Neutrophil (primary cell): ENCODE measurements around the gene METRNL.

Source experiments
- H3K27ac ChIP-seq: fragments of 200-600 bp; sonication (generic); 2 replicates; pipeline ENCODE4 v1.5.1; 2016; ENCODE audit warnings: mild to moderate bottlenecking, moderate library complexity
- H3K27me3 ChIP-seq: fragments of 200-600 bp; sonication (generic); 2 replicates; pipeline ENCODE4 v1.6.0; 2016; ENCODE audit warnings: mild to moderate bottlenecking
- H3K36me3 ChIP-seq: fragments of 200-600 bp; sonication (generic); 2 replicates; pipeline ENCODE4 v1.5.1; 2017
- H3K4me1 ChIP-seq, 2 experiments: fragments of 200-600 bp in 1 of 2; sonication (generic) in 1 of 2; 1 replicate in 1 of 2; 2 replicates in 1 of 2; pipeline versions ENCODE4 v1.5.1 to v1.6.1; 2013 to 2016; ENCODE audit warnings: low read depth in 1 of 2, low read length in 1 of 2, mild to moderate bottlenecking in 1 of 2, moderate library complexity in 1 of 2; ENCODE audit not compliant: control insufficient read depth in 1 of 2, insufficient read depth in 1 of 2
- H3K4me3 ChIP-seq, 2 experiments: fragments of 200-600 bp in 1 of 2; sonication (generic) in 1 of 2; 1 replicate in 1 of 2; 2 replicates in 1 of 2; pipeline ENCODE4 v1.5.1; 2013 to 2016; ENCODE audit warnings: low read depth in 1 of 2, low read length in 1 of 2, mild to moderate bottlenecking in 1 of 2, moderate library complexity in 1 of 2
- H3K9me3 ChIP-seq: fragments of 200-600 bp; sonication (generic); 2 replicates; pipeline ENCODE4 v1.5.1; 2016
- TF ChIP-seq, protein P1 (sequence below): fragments of 200-600 bp; sonication (generic); IDR thresholded peaks from 2 replicates; pipeline ENCODE4 v1.5.1; 2016; ENCODE audit warnings: antibody characterized with exemption

Gene METRNL

DNA sequence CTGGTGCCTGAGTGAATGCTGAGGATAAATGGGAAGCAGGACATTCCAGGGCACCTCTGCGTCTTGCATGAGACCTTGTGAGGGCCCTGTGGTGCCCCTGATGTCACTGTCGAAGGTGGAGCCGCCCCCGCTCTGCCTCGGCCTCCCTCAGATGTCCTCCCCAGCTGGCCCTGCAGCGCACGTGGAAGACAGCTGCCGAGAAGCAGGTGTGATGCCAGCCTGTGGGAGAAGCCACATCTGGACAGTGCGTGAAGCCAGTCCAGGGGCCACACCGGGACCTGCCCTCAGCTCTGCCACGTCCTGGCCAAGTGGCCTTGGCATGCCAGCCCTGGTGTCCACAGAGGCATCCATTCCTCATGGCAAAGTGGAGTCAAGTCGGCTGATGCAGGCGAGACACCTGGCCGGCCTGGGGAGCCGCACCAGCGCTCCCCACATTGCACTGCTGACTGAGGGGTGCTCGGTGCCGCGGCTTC is 21.6 kb upstream of the METRNL start:
- Histone ChIP-seq H3K4me1 (peaks cover 22 to 23% of the 10 kb centered on the region in 2 experiments), H3K36me3 (no peaks in the 10 kb centered on the region), H3K9me3 (no peaks in the 10 kb centered on the region), H3K4me3 (no peak overlapping the region), H3K27ac (no peak overlapping the region), H3K27me3 (peaks cover 18% of the 10 kb centered on the region)
- TF ChIP-seq, protein P1, sequence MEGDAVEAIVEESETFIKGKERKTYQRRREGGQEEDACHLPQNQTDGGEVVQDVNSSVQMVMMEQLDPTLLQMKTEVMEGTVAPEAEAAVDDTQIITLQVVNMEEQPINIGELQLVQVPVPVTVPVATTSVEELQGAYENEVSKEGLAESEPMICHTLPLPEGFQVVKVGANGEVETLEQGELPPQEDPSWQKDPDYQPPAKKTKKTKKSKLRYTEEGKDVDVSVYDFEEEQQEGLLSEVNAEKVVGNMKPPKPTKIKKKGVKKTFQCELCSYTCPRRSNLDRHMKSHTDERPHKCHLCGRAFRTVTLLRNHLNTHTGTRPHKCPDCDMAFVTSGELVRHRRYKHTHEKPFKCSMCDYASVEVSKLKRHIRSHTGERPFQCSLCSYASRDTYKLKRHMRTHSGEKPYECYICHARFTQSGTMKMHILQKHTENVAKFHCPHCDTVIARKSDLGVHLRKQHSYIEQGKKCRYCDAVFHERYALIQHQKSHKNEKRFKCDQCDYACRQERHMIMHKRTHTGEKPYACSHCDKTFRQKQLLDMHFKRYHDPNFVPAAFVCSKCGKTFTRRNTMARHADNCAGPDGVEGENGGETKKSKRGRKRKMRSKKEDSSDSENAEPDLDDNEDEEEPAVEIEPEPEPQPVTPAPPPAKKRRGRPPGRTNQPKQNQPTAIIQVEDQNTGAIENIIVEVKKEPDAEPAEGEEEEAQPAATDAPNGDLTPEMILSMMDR = no peak

DNA sequence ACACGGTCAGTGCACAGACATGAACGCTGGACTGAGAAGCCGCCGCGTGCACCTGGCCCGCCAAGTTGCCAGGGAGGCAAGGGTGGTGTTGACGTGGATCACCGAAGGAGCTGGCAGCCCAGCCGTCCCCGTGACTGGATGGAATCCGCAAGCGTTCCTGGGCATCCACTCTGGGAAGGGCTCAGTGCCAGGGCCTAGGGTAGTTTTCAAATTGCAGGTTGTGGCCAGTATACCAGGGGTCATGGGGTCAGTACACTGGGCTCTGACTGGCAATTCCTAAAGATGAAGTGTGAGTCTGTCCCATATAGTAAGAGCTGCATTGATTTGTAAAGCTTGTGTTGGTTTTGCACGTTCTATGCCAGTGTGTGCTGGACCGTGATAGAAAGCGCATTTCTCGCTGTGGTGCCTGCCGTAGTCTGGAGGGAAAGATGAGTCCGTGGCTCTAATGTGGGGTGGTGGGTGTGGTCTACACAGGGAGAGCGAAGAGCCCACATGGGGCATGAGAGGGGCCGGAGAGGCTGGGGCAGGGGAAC is 21.1 kb upstream of the METRNL start:
- no peaks in the 10 kb centered on the region for H3K9me3 ChIP-seq
- peaks cover 17 to 18% of the 10 kb centered on the region in 2 experiments for H3K4me1 ChIP-seq
- no peak overlapping the region for H3K27ac ChIP-seq
- peaks cover 20% of the 10 kb centered on the region for H3K27me3 ChIP-seq
- H3K36me3 ChIP-seq = no peaks in the 10 kb centered on the region
- no peak overlapping the region for H3K4me3 ChIP-seq
- TF ChIP-seq, protein P1 = no peak

DNA sequence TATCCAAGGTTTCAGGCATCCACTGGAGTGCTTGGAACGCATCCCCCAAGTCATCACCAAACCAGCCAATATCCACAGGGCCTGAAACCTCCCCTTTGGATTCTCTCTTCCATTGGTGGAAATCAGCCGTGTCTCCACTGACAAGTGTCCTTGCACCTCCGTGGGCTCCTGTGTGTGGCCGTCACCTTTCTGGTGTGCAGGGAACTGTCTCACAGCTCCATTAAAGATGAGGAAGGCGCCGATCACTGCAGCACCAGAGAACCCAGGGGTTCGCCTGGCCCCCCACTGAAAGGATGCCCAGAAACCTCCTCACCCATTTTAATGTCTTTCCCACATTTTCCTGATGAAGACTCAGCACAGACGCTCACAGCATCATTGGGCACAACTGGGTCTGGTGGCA is 17.8 kb upstream of the METRNL start:
- H3K4me1 ChIP-seq = no peaks in the 10 kb centered on the region
- H3K27me3 ChIP-seq = peaks cover 20% of the 10 kb centered on the region
- no peak overlapping the region for H3K27ac ChIP-seq
- TF ChIP-seq, protein P1 = no peak
- H3K36me3 ChIP-seq = no peaks in the 10 kb centered on the region
- no peaks in the 10 kb centered on the region for H3K9me3 ChIP-seq
- H3K4me3 ChIP-seq = no peak overlapping the region

DNA sequence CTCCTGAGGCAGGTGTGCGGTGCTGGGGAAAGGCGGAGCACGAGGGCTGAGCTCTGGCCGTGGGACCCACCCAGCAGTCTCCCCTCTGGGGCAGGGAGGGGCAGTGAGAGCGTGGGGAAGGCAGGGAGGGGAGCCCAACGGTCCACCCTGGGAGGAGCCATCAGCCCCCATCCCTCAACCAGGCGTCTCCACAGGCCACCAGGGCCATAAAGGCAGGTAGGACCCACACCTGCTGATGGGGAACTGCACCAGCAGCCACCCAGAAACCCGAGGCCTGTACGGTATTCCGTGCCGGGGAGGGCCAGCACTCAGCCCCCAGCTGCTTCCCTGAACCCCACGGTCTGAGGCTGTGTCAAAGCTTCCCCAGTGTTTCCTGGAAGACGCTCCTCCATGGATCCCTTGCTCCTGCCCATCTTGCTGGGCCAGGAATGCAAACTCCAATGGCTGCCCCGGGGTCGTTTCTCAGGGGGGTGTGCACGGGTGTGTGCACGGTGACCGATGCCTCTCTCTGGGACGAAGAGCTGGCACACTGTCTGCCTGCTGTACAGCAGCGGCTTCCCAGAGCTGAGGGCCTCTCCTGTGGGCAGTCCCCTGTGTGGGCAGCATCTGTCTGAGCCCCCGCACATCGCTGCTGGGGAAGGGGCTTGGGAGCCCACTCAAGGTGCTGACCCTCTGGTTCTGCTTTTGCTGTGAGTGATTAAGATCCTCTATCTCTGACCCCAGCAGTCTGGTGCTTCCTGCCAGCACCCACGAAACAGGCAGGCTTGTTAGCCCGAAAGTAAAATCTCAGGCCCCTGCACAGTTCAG is 17.2 kb upstream of the METRNL start:
- TF ChIP-seq, protein P1 = no peak
- no peaks in the 10 kb centered on the region for H3K4me1 ChIP-seq
- no peak overlapping the region for H3K27ac ChIP-seq
- peaks cover 20% of the 10 kb centered on the region for H3K27me3 ChIP-seq
- H3K9me3 ChIP-seq = no peaks in the 10 kb centered on the region
- no peak overlapping the region for H3K4me3 ChIP-seq
- H3K36me3 ChIP-seq = no peaks in the 10 kb centered on the region

DNA sequence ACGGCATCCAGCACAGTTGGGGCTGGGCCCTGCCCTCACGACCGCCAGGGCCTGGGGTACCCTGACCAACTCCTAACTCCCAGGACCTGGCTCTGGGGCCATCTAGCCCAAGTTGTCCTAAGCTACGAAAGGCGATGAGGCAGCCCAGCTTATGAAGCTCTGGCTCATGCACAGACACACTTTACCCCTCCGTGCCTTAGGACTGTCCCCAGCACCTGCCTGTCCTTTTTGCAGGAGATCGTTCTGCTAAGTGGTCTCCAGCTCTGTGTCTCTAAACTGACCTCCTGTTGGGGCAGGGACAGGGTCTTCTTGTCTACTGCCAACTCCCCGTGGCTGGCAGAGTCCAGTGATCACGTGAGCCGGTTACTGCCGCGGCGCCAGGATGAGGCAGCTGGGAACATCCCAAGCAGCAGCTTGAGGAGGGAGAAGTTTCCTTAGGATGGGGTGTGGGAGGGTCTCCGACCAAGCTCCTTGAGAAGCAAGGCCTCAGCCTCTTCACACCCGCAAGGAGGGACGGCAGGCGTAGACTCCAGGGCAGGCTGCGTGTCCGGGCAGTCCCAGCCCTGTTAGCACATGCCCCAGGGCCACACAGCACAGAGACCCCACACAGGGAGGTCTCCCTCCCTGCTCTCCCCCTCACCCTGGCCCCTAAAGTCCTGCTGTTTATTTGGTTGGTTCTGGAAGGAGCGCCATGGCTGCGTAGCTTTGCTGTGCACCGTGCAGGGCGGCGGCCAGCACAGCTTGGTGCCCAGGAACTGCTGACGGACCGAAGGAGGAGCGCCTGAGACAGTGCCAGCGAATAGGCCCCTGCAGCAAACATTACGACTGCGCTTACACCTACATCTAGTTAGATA is 16.4 kb upstream of the METRNL start:
- no peak overlapping the region for H3K4me3 ChIP-seq

More for the DNA sequence above, 16.4 kb upstream of the METRNL start:
- TF ChIP-seq, protein P1 = no peak
- Histone ChIP-seq H3K4me1 (no peaks in the 10 kb centered on the region), H3K36me3 (no peaks in the 10 kb centered on the region), H3K27me3 (peaks cover 20% of the 10 kb centered on the region), H3K27ac (no peak overlapping the region), H3K9me3 (no peaks in the 10 kb centered on the region)
